HG02610 (cell line): ENCODE data around the gene PAQR4.

Experiments used
- ATAC-seq: cut with Tn5 transposase; IDR thresholded peaks from one replicate; pipeline ENCODE4 v1.9.1; 2021; ENCODE audit warnings: mild to moderate bottlenecking, moderate library complexity; ENCODE audit not compliant: unreplicated experiment

The PAQR4 gene

DNA sequence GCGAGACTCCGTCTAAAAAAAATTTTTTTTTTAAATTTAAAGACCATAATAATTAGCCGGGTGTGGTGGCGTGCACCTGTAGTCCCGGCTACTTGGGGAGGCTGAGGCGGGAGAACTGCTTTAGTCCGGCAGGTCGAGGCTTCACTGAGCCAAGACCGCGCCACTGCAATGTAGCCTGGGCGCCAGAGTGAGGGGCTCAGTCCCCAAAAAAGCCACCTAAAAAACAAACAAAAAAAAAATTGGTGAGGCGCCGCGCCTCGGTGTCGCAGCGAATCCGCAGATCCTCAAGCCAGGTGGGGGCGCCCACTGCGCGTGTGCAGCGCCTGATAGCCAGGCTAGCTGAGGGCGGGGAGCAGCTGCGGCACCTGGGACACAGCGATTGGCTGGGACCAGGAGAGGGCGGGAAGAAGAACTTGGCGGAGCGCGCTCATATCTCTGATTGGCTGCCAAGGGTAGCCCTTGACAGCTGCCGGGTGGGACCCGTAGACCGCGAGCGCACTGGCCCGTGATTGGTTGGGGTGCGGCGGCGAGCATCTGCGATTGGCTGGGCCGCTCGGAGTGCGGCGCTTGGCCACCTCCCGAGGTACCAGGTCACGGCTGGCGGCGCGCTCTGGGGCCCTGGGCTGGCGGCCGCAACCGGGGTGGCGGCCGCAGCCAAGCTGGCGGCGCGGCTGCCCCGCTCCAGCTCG lies 34.6 kb downstream of the PAQR4 start:
- ATAC-seq: peak; percentile 98

DNA sequence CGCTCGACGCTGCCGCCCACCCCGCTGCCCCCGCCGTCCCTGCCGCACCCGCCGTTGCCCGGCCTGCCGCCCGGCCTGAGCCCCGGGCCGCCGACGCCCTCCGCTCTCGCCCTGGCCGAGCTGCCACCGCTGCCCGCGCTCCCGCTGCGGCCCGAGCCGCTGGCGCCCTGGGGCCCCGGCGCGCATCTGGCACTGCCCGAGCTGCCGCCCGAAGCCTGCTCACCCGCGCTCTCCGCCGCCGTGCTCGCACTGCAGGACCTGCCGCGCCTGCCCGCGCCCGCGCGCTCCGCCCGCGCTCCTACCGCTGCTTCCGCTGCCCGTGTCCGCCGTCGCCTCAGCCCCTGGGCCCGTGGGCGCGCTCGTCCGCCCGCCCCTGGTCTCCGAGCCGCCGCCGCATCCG lies 35.2 kb downstream of the PAQR4 start:
- no peak for ATAC-seq

DNA sequence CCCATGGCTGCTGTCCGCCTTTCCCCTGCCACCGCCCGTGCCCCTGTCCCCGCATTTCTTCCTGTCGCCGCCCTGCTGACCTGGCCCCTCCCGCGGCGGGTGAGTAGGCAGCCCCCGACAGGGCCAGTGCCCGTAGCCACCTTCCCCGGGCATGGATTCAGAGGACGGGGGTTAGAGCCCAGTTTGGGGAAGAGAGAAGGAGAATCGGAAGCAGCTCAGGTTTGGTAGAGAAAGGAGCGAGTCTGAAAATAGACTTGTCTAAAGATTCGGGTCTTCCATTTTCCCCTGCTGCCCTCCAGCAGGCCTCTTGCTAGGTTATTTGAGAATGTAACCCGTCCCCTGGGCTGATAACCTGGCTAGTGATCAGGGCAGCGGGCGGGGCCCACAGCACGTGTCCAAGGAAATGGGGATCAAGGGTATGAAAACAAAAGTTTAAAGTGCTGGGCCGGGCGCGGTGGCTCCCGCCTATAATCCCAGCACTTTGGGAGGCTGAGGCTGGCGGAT lies 35.7 kb downstream of the PAQR4 start:
- ATAC-seq: no peak

DNA sequence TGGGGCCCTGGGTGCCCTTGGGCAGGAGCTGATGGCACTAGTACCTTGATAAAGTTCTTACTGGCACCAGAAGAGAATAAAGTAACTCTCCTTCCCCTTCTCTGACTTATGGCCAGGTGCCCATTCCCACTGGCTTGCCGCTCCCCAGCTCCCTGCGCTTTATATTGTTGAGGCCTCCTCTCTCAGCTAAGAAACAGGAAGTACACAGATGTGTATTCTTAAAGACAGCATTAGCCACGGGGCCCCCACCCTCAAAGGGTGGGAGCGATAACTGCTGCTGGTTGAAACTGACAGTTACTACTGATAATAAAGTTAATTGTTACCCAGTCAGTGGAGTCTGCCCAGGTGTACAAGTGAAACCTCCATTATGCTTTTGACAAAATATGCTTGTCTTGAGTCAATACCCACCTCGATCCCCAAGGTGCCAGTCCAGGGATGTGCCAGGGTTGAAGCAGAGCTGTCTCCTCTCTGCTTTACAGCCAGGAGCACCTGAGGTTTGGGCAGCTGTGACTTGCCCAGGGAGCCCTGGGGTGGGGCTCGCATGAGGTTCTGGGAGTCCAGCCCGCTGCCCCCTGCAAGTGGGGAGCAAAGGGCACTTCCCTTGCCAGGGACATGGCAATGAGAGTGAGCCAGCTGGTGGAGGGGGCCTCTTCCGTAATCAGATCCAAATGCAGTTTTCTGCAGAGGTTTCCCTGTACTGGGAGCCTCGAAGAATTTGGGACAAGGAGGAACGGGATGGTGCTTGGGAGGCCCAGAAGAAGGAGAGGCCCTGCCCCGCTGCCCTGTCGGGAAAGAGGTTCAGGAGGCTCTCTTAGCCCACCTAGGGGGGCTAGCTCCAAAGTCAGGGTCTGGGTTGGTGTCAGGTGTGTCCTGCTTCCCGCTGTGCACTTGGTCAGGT lies 38.2 kb downstream of the PAQR4 start:
- ATAC-seq: no peak

DNA sequence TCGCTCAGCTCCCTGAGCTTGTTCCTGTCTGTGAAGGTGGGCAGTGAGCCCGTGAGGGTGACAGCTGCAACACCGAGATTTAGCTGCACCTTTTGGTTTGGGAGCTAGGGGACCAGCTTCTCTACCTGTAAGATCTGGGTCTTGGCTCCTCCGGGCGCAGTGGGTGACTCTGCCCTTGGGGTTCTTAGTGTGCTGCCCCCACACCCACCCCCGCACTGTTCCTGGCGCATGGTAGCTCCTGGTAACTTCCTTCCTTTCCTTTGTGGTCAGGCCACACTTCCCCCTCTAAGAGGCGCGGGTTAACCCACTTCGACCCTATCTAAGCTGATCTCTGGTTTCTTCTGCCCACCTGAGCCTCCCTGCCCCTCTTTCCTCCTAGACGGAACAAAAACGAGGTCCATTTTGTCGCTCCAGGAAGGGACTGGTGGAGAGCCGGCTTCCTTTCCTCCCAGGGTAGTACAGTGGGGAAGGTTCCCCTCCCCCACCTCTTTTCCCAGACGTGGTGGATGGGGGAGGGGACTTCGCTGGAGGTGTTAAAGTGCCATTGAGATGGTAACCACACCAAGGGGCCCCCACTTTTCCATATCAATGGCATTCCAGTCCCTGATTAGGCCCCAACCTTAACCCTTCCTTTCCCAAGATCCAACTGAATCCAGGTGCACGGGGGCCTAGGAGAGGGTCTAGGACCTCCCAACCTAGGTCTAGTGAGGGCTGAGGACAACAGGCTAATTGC lies 39.0 kb downstream of the PAQR4 start:
- ATAC-seq: no peak

DNA sequence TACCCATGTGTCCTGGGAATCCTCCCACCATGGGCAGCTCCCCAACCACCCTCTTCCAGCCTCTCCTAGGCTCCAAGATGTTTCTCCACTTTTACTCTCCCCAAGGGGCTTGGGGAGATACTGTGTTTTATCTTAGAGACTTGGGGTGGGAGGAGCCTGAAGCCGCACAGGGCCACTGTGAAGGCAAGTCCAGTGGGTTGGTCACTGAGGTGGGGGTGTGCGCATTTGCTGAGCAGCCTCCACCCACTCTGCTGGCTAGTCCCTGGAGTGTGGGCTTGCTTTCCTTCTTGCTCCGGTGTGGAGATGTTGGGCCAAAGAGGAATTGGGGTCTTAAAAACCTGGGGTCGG lies 39.5 kb downstream of the PAQR4 start:
- ATAC-seq: no peak

DNA sequence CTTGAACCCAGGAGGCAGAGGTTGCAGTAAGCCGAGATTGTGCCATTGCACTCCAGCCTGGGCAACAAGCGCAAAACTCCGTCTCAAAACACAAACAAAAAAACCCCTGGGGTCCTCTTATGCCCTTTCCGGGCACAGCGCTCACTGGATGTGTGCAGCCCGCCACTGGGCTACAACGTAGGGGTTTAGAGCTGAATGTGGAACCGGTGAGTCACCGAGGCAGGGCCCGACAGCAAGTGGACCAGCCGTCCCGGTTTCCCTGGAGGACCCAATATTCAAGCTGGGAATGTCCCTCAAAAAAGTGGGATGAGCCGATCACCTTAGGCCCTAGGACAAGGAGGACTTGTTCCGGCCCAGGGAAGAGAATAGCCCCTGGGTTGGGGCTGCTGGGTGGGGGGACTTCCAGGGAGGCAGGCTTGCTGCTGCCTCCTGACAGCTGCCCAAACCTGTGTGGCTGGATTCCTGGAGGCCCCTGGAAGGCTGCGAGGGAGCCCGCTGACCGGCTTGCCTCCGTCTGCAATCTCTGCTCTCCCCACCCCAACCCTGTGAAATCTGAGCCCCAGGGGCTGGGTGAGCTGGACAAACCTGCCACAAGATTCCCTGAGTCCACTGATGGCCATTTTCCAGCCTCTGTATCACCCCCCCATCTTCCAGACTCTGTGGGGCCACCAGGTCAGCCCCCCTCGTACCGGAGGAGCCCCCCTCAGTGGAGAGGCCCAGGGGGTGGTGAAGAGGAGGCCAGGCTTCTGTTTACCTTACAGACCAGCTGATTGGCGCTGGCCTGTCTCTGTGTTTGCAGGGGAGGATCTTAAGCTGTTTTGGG lies 40.6 kb downstream of the PAQR4 start:
- no peak for ATAC-seq

DNA sequence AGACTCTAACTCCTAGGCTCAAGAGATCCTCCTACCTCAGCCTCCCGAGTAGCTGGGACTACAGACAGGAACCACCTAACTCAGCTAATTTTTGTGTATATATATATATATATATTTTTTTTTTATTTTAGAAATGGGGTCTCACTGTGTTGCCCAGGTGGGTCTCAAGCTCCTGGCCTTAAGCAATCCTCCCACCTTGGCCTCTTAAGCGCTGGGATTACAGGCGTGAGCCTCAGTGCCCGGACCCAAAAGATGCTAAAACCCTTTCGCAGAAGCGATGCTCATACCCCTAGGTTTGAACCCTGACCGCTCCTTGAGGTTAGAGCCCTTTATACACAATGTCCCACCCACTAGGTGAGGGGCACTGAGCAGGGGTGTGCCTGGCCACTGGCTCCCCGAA lies 41.4 kb downstream of the PAQR4 start:
- ATAC-seq: no peak

DNA sequence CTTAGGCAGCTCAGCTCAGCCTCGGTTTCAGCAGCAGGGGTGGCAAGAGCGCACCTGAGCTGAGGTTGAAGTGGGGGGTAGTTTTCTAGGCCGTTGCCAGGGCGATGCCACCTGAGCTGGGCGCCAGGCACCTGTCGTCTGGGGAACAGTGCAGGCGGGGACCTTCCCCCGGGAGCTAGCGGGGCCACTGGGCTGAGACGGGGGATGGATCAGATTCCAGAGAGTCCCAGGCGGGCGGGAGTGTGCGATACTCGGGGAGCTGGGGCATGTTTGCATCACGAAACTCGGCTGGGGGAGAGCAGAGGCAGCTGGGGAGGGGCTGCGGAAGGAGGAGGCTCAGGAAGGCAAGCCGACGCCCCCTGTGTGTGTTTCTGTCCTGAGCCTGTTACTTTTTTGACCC lies 43.1 kb downstream of the PAQR4 start:
- no peak for ATAC-seq

DNA sequence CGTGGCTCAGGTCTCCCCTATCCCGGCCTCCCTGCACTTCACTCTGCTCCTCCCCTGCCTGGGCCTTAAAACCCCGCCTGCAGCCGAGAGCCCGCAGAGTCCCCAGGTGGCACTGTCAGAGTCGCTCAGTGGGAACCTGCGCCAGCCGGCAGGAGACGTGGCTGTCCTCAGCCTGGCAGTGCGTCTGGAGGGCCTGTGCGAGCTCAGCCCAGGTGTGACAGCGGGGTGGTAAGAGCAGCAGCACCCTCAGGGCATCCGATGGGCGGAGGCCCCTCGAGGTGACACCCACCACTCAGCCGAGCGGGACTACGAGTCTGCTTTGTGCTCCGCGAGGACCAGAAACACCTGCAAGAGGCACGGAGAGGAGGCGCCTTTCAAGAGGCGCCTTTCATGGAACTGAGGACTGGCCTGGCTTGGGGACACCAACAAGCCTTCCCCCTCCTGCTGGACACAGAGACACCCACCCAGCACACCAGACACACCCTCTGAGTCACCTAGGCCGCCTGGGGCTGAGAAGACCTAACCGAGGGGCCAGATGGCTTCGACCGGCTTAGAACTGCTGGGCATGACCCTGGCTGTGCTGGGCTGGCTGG lies 43.8 kb downstream of the PAQR4 start, which contains the start of gene CLDN9:
CLDN9 (plus strand) TSS at position 96 of the 593 bp plus-strand sequence; CDS start at position 536, 440 bp downstream.
- ATAC-seq: no peak

DNA sequence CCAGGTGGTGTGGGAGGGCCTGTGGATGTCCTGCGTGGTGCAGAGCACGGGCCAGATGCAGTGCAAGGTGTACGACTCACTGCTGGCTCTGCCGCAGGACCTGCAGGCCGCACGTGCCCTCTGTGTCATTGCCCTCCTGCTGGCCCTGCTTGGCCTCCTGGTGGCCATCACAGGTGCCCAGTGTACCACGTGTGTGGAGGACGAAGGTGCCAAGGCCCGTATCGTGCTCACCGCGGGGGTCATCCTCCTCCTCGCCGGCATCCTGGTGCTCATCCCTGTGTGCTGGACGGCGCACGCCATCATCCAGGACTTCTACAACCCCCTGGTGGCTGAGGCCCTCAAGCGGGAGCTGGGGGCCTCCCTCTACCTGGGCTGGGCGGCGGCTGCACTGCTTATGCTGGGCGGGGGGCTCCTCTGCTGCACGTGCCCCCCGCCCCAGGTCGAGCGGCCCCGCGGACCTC lies 44.4 kb downstream of the PAQR4 start:
- no peak for ATAC-seq

DNA sequence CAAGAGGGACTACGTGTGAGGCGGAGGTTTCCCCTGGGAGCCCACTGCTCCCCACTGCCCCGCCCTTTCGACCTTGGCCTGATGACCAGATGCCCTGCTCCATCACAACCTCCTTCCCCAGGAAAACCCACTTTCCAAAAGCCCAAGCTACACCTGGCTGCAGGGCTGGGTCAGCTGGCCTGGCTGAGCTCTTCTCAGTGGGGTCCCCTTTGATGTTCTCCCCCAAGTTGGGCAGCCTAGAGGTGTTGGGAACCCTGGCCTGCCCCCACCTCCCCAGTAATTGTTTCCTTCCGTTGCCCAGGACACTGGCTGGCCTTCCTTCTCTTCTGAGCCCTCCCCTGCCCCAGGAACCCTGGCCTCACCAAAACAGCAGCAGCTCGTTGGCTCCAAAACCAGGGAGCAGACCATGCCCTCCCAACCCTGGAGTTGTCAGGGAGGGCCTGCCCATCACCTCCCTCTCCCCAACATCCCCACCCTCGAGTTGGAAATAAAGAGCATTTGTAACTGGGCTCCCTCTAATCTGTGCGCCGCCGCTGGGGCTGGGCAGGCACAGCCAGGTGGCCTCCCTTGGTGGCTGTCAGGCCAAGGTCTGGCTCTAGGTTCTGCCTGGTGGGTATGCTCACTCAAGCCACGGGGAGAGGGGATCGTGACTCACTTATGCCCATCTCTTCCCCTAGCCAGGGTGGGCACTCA lies 45.0 kb downstream of the PAQR4 start:
- ATAC-seq: no peak

DNA sequence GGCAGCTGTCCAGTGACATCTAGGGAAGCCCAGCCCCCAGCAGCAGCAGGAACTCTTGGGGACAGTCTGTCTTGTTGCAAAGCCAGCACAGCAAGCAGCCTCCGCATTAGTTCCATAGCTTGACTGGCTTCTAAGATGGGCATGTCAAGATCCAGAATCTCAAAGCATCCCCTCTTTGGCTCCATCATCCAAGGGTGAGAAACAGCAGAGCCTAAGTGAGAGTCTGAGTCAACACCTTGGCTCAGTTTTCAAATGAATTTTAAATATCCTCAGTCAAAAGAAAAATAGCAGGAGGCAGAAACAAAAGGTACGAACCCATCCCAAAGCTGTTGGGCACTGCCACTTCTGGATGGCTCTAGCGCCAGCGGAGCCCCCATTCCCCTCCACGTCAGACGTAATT lies 45.8 kb downstream of the PAQR4 start:
- no peak for ATAC-seq

DNA sequence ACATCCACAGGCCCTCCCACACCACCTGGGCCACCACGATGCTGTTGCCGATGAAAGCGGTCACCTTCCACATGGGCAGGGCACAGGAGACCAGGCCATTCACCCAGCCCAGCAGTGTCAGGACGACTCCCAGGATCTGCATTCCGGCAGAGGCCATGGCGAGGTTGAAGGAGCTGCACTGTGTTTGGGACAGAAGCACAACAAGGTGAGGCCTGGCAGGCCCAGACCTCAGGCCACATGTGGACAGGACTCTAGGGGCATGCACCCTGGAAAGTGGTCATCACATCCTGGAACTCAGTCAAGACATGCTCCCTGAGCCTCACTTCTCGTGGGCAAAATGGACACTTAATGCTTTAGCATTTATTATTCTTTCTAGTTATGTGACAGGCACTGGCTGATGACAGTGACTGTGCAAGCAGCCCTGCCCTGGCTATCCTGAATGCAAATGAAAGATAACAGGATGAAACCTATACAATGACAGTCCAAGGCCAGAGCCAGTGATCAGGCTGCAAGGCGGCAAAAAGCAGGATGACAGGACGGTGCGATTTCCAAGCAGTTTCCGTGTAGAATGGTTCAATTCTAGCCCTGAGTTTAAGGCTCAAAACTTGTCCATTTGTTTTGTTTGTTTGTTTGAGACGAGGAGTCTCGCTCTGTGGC lies 46.8 kb downstream of the PAQR4 start:
- no peak for ATAC-seq

DNA sequence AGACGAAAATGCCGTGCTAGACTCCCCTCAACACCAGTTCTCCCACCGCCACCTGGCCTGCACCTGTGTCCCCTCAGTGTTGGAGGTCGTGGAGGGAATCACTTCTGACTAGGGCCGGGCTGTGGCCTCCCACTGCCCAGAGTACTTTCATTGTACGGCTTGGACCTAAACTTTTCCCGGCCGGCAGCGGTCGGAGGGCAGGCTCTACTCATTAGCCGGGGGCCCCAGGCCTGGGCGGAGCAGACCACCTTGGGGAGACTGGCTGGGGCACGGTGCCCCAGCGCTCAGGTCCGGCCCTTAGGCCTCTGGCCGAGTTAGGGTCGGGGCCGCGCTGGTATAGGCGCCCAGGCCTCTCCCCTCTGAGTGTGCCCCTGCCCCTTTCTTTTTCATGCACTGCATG lies 48.2 kb downstream of the PAQR4 start:
- ATAC-seq: no peak

DNA sequence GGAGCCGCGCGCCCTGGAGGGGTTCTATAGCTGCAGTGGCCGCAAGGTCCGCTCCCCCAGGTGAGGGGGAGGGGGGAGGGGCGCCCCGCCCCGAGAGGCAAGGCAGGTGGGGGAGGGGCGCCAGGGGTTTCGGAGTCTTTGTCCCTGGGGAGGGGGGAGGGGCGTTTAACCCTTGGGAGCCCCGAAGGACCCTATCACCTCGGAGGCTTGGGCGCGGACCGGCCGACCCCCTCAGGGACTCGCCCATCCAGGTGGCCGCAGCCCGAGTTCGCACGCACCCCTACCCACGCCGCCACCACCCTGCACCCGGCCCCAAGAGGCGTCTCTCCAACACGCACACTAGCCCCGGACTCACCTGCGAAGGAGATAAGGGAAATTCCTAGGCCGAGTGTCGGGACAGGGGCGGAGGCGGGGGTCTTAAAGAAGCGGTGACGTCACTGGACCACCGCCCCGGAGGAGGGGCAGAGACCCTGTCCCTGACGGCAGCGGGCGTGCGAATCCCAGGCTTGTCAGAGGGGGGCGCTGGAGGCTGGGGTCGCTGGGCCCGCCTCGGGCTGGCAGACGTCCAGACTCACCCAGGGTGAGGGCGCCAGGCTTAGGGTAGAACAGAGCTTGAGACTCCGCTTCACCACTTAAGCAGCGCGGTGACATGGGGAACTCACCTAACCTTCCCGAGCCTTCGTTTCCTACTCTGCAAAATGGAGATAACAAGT lies 48.8 kb downstream of the PAQR4 start, which contains the start of gene CLDN6:
CLDN6 (minus strand) TSS at position 390 of the 713 bp plus-strand sequence. CDS start 2,162 bp downstream, outside the sequence.
- no peak for ATAC-seq

DNA sequence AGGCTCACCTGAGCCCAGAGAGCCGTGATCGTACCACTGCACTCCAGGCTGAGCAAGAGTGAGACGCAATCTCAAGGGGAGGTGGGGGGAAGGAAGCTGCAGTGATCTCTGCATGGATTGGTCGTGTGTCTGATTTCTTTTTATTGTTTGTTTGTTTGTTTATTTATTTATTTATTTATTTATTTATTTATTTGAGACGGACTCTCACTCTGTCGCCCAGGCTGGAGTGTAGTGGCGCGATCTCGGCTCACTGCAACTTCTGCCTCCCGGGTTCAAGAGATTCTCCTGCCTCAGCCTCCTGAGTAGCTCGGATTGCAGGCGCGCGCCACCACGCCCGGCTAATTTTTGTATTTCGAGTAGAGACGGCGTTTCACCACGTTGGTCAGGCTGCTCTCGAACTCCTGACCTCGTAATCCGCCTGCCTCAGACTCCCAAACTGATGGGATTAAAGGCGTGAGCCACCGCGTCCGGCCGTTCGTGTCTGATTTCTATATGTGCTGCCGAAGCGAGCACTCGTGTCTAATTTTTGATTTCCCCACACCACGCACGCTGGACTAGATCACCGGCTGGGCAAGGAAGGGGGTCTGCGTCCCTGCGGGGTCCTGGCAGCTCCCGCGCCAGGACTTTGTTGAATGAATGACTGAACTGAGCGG lies 50.6 kb downstream of the PAQR4 start:
- ATAC-seq: no peak

DNA sequence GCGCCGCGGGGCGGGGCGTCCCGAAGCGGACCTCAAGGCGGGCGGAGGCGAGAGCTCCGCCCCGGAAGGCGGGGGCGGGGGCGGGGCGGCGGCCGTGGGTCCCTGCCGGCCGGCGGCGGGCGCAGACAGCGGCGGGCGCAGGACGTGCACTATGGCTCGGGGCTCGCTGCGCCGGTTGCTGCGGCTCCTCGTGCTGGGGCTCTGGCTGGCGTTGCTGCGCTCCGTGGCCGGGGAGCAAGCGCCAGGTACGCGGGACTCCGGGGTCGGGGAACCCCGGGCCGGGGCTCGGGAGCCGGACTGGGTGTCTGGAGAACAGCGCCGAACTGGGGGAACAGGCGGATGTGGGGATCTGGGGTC lies 51.1 kb downstream of the PAQR4 start, which contains the start of gene TNFRSF12A:
TNFRSF12A (plus strand) TSS at position 122 of the 357 bp plus-strand sequence; CDS start at position 152, 30 bp downstream.
- ATAC-seq: no peak
